H1 (cell line): Measurements from ENCODE around the gene ASTN2. TPM values are rescaled to one million over a fixed set of nuclear protein-coding genes. Genes with fewer than 3 reads are reported as not detected.
"Not testable (repeated sequence)": the region's sequence is repeated elsewhere in the genome, so short reads cannot be mapped to it uniquely, and the experiment has no call there.

Experiments used
- CTCF ChIA-PET: fragments of 300-600 bp; sonication (Branson Sonifier 250); formaldehyde crosslinking; loops from one replicate; lab custom pipeline; 2021; ENCODE audit not compliant: partially characterized antibody; lab: Charles Lee
- POLR2A ChIA-PET: fragments of 300-600 bp; sonication (Branson Sonifier 250); formaldehyde crosslinking; loops from one replicate; lab custom pipeline; 2021; ENCODE audit warnings: inconsistent platforms; ENCODE audit not compliant: partially characterized antibody; lab: Charles Lee
- DNase-seq, 2 experiments: peaks; one replicate each; pipeline versions ENCODE4 v3.0.0 to v3.0.0-alpha.2; 2010 to 2022; ENCODE audit warnings: low spot score in 2 of 2, low read depth in 1 of 2, mixed read lengths in 1 of 2
- FAIRE-seq: peaks from 2 replicates; lab custom pipeline; 2011; peaks lifted over from hg19 to GRCh38; lab: Jason Lieb, UNC
- H2AFZ ChIP-seq: 2 replicates; pipeline ENCODE4 v1.8.1; 2012; ENCODE audit warnings: low read length, inconsistent platforms
- H2AK5ac ChIP-seq: 2 replicates; pipeline ENCODE4 v1.6.1; 2013; ENCODE audit warnings: low read depth, low read length
- H2BK120ac ChIP-seq: replicated peaks from 2 replicates; pipeline ENCODE3; 2013; ENCODE audit warnings: low read depth, low read length, inconsistent platforms
- H2BK12ac ChIP-seq: 2 replicates; pipeline ENCODE4 v1.6.1; 2013; ENCODE audit warnings: low read depth, low read length
- H2BK15ac ChIP-seq: 2 replicates; pipeline ENCODE4 v1.6.1; 2013; ENCODE audit warnings: low read length
- H2BK20ac ChIP-seq: 2 replicates; pipeline ENCODE4 v1.6.1; 2013; ENCODE audit warnings: low read length
- H2BK5ac ChIP-seq: 2 replicates; pipeline ENCODE4 v1.6.1; 2013; ENCODE audit warnings: low read depth, low read length
- H3K14ac ChIP-seq: 2 replicates; pipeline ENCODE4 v1.6.1; 2013; ENCODE audit warnings: inconsistent platforms; ENCODE audit not compliant: insufficient read length
- H3K18ac ChIP-seq: 2 replicates; pipeline ENCODE4 v1.6.1; 2013; ENCODE audit warnings: low read length; ENCODE audit errors: extremely low read depth
- H3K23ac ChIP-seq: 2 replicates; pipeline ENCODE4 v1.6.1; 2013; ENCODE audit warnings: inconsistent platforms; ENCODE audit not compliant: insufficient read length
- H3K23me2 ChIP-seq: 2 replicates; pipeline ENCODE4 v1.6.1; 2013; ENCODE audit warnings: low read depth, low read length
- H3K27ac ChIP-seq: 2 replicates; pipeline ENCODE4 v1.6.1; 2011; ENCODE audit warnings: low read depth, low read length, inconsistent platforms
- H3K27me3 ChIP-seq, 4 experiments: replicated peaks in 1 of 4; 1 replicate in 1 of 4; 2 replicates in 3 of 4; pipeline versions ENCODE4 v1.6.1 to v1.8.1; 2011 to 2013; ENCODE audit warnings: low read length in 3 of 4, mild to moderate bottlenecking in 3 of 4, inconsistent platforms in 2 of 4, mixed read lengths in 2 of 4, moderate library complexity in 1 of 4; ENCODE audit not compliant: control insufficient read depth in 3 of 4, insufficient read depth in 3 of 4; ENCODE audit errors: extremely low read depth in 1 of 4
- H3K36me3 ChIP-seq, 4 experiments: 2 replicates each; pipeline versions ENCODE4 v1.6.1 to v1.8.1; 2011 to 2013; ENCODE audit warnings: mild to moderate bottlenecking in 4 of 4, low read length in 3 of 4, moderate library complexity in 2 of 4, control low read depth in 1 of 4, inconsistent platforms in 1 of 4; ENCODE audit not compliant: insufficient read depth in 4 of 4, control insufficient read depth in 2 of 4
- H3K4ac ChIP-seq: replicated peaks from 2 replicates; pipeline ENCODE3; 2013; ENCODE audit warnings: low read length, low read depth, mixed read lengths, inconsistent platforms; ENCODE audit not compliant: insufficient read length
- H3K4me1 ChIP-seq, 4 experiments: replicated peaks in 1 of 4; 1 replicate in 1 of 4; 2 replicates in 3 of 4; pipeline versions ENCODE4 v1.6.1 to v1.8.1; 2011 to 2013; ENCODE audit warnings: low read length in 3 of 4, inconsistent platforms in 2 of 4, mixed read lengths in 1 of 4; ENCODE audit not compliant: insufficient read depth in 4 of 4, control insufficient read depth in 3 of 4
- H3K4me2 ChIP-seq, 2 experiments: 2 replicates each; pipeline versions ENCODE4 v1.6.1 to v1.8.1; 2011 to 2013; ENCODE audit warnings: low read depth in 2 of 2, low read length in 2 of 2, control low read depth in 1 of 2, inconsistent platforms in 1 of 2, mild to moderate bottlenecking in 1 of 2; ENCODE audit not compliant: insufficient read depth in 1 of 2
- H3K4me3 ChIP-seq, 4 experiments: fragments of 200-600, 300-600 bp in 1 of 4; sonication (generic), shearing (Covaris generic), sonication (Bioruptor Twin) in 1 of 4; 2 replicates each; pipeline versions ENCODE4 v1.5.1 to v1.8.1; 2011 to 2016; ENCODE audit warnings: low read length in 4 of 4, low read depth in 3 of 4, control low read depth in 2 of 4, inconsistent platforms in 2 of 4, mild to moderate bottlenecking in 2 of 4, mixed read lengths in 1 of 4, moderate library complexity in 1 of 4; ENCODE audit not compliant: insufficient read depth in 2 of 4; ENCODE audit errors: extremely low read depth in 1 of 4
- H3K56ac ChIP-seq: replicated peaks from 2 replicates; pipeline ENCODE3; 2013; ENCODE audit warnings: low read depth, mild to moderate bottlenecking, mixed read lengths, low read length, inconsistent platforms; ENCODE audit not compliant: insufficient read length
- H3K79me1 ChIP-seq: 2 replicates; pipeline ENCODE4 v1.6.1; 2013; ENCODE audit warnings: low read depth, low read length, control low read depth
- H3K79me2 ChIP-seq, 2 experiments: 2 replicates each; pipeline versions ENCODE4 v1.6.1 to v1.8.1; 2012 to 2013; ENCODE audit warnings: low read length in 2 of 2, mild to moderate bottlenecking in 2 of 2, inconsistent platforms in 1 of 2; ENCODE audit not compliant: insufficient read depth in 2 of 2, control insufficient read depth in 1 of 2
- H3K9ac ChIP-seq, 4 experiments: replicated peaks in 1 of 4; 1 replicate in 1 of 4; 2 replicates in 3 of 4; pipeline versions ENCODE4 v1.6.1 to v1.8.1; 2011 to 2013; ENCODE audit warnings: low read depth in 3 of 4, low read length in 3 of 4, control low read depth in 2 of 4, mild to moderate bottlenecking in 2 of 4, moderate library complexity in 2 of 4, inconsistent platforms in 1 of 4; ENCODE audit errors: extremely low read depth in 1 of 4
- H3K9me3 ChIP-seq, 2 experiments: 2 replicates each; pipeline versions ENCODE4 v1.6.1 to v1.8.1; 2012 to 2013; ENCODE audit warnings: mild to moderate bottlenecking in 2 of 2, moderate library complexity in 2 of 2, control low read depth in 1 of 2, inconsistent platforms in 1 of 2, low read depth in 1 of 2, low read length in 1 of 2, mixed read lengths in 1 of 2; ENCODE audit not compliant: insufficient read depth in 2 of 2
- H4K20me1 ChIP-seq, 2 experiments: replicated peaks in 1 of 2; 2 replicates each; pipeline versions ENCODE3 to v1.8.1; 2011 to 2013; ENCODE audit warnings: inconsistent platforms in 2 of 2, low read length in 2 of 2, mild to moderate bottlenecking in 1 of 2; ENCODE audit not compliant: insufficient read depth in 2 of 2, control insufficient read depth in 1 of 2
- H4K5ac ChIP-seq: 2 replicates; pipeline ENCODE4 v1.6.1; 2013; ENCODE audit warnings: low read length, low read depth, mixed read lengths, inconsistent platforms; ENCODE audit not compliant: insufficient read length
- H4K8ac ChIP-seq: 2 replicates; pipeline ENCODE4 v1.8.0; 2013; ENCODE audit warnings: mild to moderate bottlenecking, moderate library complexity, low read length, inconsistent platforms; ENCODE audit not compliant: insufficient read depth; ENCODE audit errors: extremely low read depth
- H4K91ac ChIP-seq: replicated peaks from 2 replicates; pipeline ENCODE3; 2013; ENCODE audit warnings: low read length, mixed read lengths, inconsistent platforms; ENCODE audit not compliant: insufficient read length
- HDAC6 ChIP-seq: IDR thresholded peaks from one replicate; pipeline ENCODE4 v1.7.1; 2012; ENCODE audit warnings: low read depth, mild to moderate bottlenecking, inconsistent platforms, low read length, moderate library complexity
- JUN ChIP-seq: IDR thresholded peaks from 2 replicates; pipeline ENCODE4 v1.6.1; 2011; ENCODE audit warnings: low read depth, mild to moderate bottlenecking, improper control_type of control experiment, low read length
- RFX5 ChIP-seq: IDR thresholded peaks from 2 replicates; pipeline ENCODE4 v1.6.1; 2011; ENCODE audit warnings: low read depth, low read length, improper control_type of control experiment, borderline replicate concordance
- SP4 ChIP-seq: IDR thresholded peaks from 2 replicates; pipeline ENCODE4 v1.6.1; 2012; ENCODE audit warnings: low read length, inconsistent platforms
- YY1 ChIP-seq: IDR thresholded peaks from 2 replicates; pipeline ENCODE4 v1.6.1; 2011; ENCODE audit warnings: low read depth, mild to moderate bottlenecking, low read length
- WGBS, 2 experiments: shearing (Covaris generic) in 1 of 2; methylation state at CpG; one replicate each; pipeline versions ENCODE4 v1.1.6 to v1.1.7; 2013 to 2015; ENCODE audit warnings: low lambda C conversion rate in 2 of 2, mixed read lengths in 2 of 2, inconsistent platforms in 1 of 2, low coverage in 1 of 2, missing lambda C conversion rate in 1 of 2; ENCODE audit not compliant: insufficient replicate concordance in 2 of 2, insufficient coverage in 1 of 2, insufficient read length in 1 of 2; ENCODE audit errors: extremely low coverage in 1 of 2, missing lambda C conversion rate in 1 of 2; 5-methylcytosine and 5-hydroxymethylcytosine counted together
- polyA plus RNA-seq, 7 experiments: library from polyadenylated mRNA; depleted of rRNA in 3 of 7; stranded (reverse) in 5 of 7; unstranded in 2 of 7; fragments of >200 nt in 5 of 7; fragments of 200-250 nt in 2 of 7; gene quantifications; 1 replicate in 5 of 7; 2 replicates in 1 of 7; 4 replicates in 1 of 7; pipeline versions ENCODE4 v1.2.1 to v1.2.3, GENCODE V29; 2011 to 2013; ENCODE audit warnings: missing spikeins in 2 of 7, mixed read lengths in 2 of 7
- total RNA-seq: library from RNA; stranded (reverse); fragmentation: NEBNext Ultra II Directional; extraction: Animal tissue kit (Norgen Biotek cat#: 25700); gene quantifications from 2 replicates; pipeline ENCODE4 v1.2.1, GENCODE V29; 2021

Gene ASTN2
- total and polyA plus RNA-seq, 2 of the 8 experiments (the other 6 are each of a cell fraction or from before 2014, with no cell fraction given): 8.2 to 13.7 TPM

DNA sequence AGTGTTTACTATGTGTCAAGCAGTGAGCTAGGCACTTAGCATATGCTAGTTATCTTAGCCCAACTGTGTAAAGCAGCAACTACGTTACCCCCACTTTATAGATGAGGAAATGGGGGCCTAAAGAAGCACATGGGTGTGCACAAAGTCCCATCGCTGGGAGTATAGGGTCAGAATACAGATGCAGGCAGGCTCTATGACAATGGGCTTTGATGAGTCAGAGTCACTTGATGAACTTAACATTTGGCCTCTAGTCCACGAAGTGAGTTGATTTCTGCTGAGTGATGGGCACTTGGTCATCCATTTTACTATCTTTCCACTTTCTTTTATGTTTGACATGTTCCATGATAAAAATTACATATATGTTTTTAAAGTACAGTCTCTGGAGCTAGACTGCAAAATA is 523.4 kb downstream of the ASTN2 start (continued):
- no peak for TF ChIP-seq JUN
- no peak for TF ChIP-seq YY1
- no peak for TF ChIP-seq SP4
- TF ChIP-seq RFX5: no peak
- TF ChIP-seq HDAC6: no peak
- TF ChIP-seq, all 59 proteins: peak for 0

GRCh38 chr9:116888476-116888875 is 526.4 kb downstream of the ASTN2 start:
- H2BK15ac ChIP-seq, H2BK12ac ChIP-seq, H3K79me2 ChIP-seq, POLR2A ChIA-PET, H3K18ac ChIP-seq, FAIRE-seq, H2BK20ac ChIP-seq, H3K4ac ChIP-seq, H4K20me1 ChIP-seq, H3K9me3 ChIP-seq, H2AFZ ChIP-seq, H2BK5ac ChIP-seq, H4K5ac ChIP-seq, H3K23me2 ChIP-seq, H3K14ac ChIP-seq, H3K23ac ChIP-seq, H3K4me1 ChIP-seq, H3K4me3 ChIP-seq, H3K27me3 ChIP-seq, H3K9ac ChIP-seq, H2BK120ac ChIP-seq, H3K27ac ChIP-seq, H3K56ac ChIP-seq, H2AK5ac ChIP-seq, H4K91ac ChIP-seq, H4K8ac ChIP-seq, DNase-seq, H3K79me1 ChIP-seq, H3K36me3 ChIP-seq, H3K4me2 ChIP-seq: not testable (repeated sequence)
- WGBS, 2 experiments: 100% methylated on average over 4 of the region's 4 CpGs; no CpG with 5 or more reads in 1 of the 2 experiments
- CTCF ChIA-PET: interaction anchor here (0.6 to 0.9 kb wide), 3 partner anchors 76 to 685 kb away, joined by 3 to 4 read pairs (median 4); no protein-coding TSS in a partner anchor
